HUES64 (cell line): ENCODE measurements around the gene CCDC90B. TPM values are rescaled to one million over a fixed set of nuclear protein-coding genes. Genes with fewer than 3 reads are reported as not detected.
"Not testable (repeated sequence)": the region's sequence is repeated elsewhere in the genome, so short reads cannot be mapped to it uniquely, and the experiment has no call there.

Source experiments
- H3K27ac ChIP-seq: 2 replicates; pipeline ENCODE4 v1.7.0; 2013; ENCODE audit warnings: low read depth, low read length, inconsistent platforms
- H3K27me3 ChIP-seq: 2 replicates; pipeline ENCODE4 v1.6.1; 2013; ENCODE audit warnings: mild to moderate bottlenecking, low read length; ENCODE audit not compliant: insufficient read depth
- H3K36me3 ChIP-seq: 2 replicates; pipeline ENCODE4 v1.6.1; 2013; ENCODE audit warnings: mild to moderate bottlenecking, low read length; ENCODE audit not compliant: insufficient read depth
- H3K4me1 ChIP-seq: 2 replicates; pipeline ENCODE4 v1.6.1; 2013; ENCODE audit warnings: mild to moderate bottlenecking, low read length, moderate library complexity; ENCODE audit not compliant: insufficient read depth
- H3K4me3 ChIP-seq: 2 replicates; pipeline ENCODE4 v1.5.1; 2013; ENCODE audit warnings: mild to moderate bottlenecking, low read length, moderate library complexity
- H3K9ac ChIP-seq: 2 replicates; pipeline ENCODE4 v1.6.1; 2013; ENCODE audit warnings: mild to moderate bottlenecking, low read depth, low read length
- H3K9me3 ChIP-seq: 2 replicates; pipeline ENCODE4 v1.6.1; 2013; ENCODE audit warnings: low read depth, low read length; ENCODE audit not compliant: insufficient read depth
- WGBS: fragments of 150-250, 120-280 bp; methylation state at CpG from one replicate; pipeline ENCODE4 v1.1.7; 2013; ENCODE audit warnings: missing lambda C conversion rate; 5-methylcytosine and 5-hydroxymethylcytosine counted together
- polyA plus RNA-seq, 2 experiments: library from polyadenylated mRNA; stranded (reverse); fragments of 50-300 nt; gene quantifications; one replicate each; pipeline ENCODE4 v1.2.3, GENCODE V29; 2013

Gene CCDC90B, protein sequence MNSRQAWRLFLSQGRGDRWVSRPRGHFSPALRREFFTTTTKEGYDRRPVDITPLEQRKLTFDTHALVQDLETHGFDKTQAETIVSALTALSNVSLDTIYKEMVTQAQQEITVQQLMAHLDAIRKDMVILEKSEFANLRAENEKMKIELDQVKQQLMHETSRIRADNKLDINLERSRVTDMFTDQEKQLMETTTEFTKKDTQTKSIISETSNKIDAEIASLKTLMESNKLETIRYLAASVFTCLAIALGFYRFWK
- 61.8 TPM for polyA plus RNA-seq (2013, experiment 1 of 2)
- 87.6 TPM for polyA plus RNA-seq (2013, experiment 2 of 2)

DNA sequence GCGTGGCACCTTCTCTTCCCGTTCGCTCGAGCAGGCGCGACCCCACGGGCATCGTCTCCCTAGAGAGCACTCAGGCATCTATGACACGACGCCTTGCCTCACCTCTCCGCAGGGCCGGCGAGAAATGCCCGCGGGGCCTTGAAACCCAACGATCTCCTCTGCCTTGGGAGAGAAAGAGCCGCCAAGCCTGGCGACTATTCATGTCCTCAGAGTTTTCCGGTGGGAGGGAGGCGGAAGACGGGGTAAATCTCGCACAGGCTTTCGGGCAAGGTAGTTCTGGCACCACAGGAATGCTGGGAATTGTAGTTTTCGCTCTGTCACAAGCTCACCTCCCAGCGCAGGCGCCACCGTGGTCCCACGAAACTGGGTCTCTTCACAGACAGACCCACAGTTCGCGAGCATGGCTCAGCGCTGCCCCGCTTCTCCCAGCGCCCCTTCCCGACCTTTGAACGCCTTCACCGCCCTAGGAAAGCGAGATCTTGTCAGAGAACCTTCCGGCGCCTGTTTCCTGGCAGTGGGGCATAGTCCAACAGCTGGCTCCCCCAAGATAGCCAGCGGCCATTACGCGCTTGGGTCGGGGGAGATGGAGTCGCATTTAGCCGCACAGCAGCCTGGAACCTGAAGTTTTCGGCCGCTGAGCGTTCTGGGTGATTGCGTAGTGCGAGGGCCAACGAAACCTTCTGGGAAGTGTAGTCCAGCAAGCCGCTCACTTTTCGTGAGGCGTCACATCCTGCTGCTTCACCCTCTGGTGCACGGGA is at the start of gene CCDC90B:
Gene CCDC90B, minus strand, starts transcription at position 597 of the 758 bp plus-strand sequence. Its CDS starts 395 bp downstream, at position 202.
- Histone ChIP-seq H3K36me3 (no peaks in the 10 kb centered on the region), H3K9me3 (no peaks in the 10 kb centered on the region), H3K9ac (peak within 1 kb of the TSS; percentile 88), H3K4me3 (peak within 1 kb of the TSS; percentile 86), H3K4me1 (peaks cover 12% of the 10 kb centered on the region), H3K27me3 (no peaks in the 10 kb centered on the region), H3K27ac (peak within 1 kb of the TSS; percentile 88)
- WGBS, result under 1% methylated on average over 55 of the region's 55 CpGs

DNA sequence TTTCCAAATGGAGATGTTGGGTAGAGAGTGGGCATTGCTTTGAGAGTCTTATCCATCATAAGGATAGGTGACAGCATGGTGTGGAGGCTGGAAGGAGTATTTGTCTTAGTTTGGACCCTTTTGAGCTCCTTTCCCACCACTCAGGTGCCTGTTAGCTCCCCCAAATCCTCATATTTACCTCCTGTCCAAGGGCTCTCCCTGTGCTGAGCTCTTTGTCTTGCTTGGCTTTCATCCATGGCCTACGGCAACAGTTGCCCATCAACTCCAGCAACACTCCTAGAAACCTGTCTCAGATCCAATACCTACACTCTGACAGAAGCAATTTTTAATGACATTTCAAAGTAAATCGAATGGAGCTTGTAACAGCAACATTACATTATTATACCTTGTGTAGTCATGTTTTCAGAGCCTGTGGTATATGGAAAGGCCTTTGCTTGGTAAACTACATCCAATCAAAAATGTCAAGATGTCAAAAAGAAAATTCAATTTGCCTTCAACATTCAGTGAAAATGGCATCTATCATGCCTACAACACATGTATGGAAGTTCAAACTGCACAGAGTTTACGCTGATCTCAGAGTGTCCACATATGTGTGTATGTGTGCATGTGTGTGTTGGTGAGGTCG is 49.4 kb upstream of the CCDC90B start:
- no peaks in the 10 kb centered on the region for H3K27me3 ChIP-seq
- no peak overlapping the region for H3K9ac ChIP-seq
- 98% methylated on average over 3 of the region's 4 CpGs for WGBS
- no peak overlapping the region for H3K27ac ChIP-seq
- no peak overlapping the region for H3K4me3 ChIP-seq
- H3K9me3 ChIP-seq, result no peaks in the 10 kb centered on the region
- no peaks in the 10 kb centered on the region for H3K4me1 ChIP-seq
- H3K36me3 ChIP-seq, result no peaks in the 10 kb centered on the region

DNA sequence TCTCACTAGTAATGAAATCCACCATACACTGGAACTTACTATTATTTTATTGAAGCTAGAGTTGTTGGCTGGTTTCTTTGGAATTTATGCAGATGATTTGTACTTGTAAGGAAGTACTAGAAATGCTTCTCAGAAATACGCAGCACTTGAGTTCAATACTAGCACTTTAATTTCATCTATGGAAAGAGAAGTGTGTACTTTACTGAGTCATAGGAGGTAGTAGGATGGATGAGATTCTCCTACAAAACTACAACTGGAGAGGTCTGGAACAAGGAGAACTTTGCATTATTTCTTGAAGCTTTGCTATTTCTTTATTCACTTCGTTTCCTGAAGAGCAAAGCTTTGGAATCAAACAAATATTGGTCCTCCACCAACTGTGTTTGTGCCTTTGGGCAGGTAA is 44.1 kb upstream of the CCDC90B start:
- H3K9ac ChIP-seq, result no peak overlapping the region
- no peak overlapping the region for H3K27ac ChIP-seq
- H3K27me3 ChIP-seq, result no peaks in the 10 kb centered on the region
- H3K9me3 ChIP-seq, result no peaks in the 10 kb centered on the region
- 98% methylated on average over 2 of the region's 2 CpGs for WGBS
- no peaks in the 10 kb centered on the region for H3K36me3 ChIP-seq
- H3K4me3 ChIP-seq, result no peak overlapping the region
- no peaks in the 10 kb centered on the region for H3K4me1 ChIP-seq

GRCh38 chr11:83326326-83326725 is 40.2 kb upstream of the CCDC90B start:
- H3K4me3 ChIP-seq, result no peak overlapping the region

DNA sequence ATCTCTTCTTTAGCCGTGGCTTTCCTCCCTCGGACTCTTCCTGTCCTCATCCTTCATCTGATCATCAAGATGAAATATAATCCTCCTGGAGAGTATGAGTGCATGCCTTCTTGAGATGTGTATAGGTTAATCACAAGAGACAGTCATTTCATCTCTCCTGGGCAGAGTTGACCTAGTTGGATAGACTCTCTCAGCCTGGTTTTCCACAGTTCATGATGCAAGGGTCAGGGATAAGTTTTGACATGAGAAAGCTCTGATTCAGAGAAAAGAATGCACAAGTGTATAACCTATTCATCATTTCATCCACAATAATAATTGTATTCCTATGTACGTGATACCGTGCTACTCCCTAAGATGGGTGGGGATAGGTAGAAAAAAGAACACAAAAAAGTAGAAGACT is 33.2 kb upstream of the CCDC90B start:
- 42% methylated on average over 4 of the region's 4 CpGs for WGBS

More at GRCh38 chr11:83326326-83326725, 40.2 kb upstream of the CCDC90B start:
- no peak overlapping the region for H3K27ac ChIP-seq
- no peaks in the 10 kb centered on the region for H3K36me3 ChIP-seq
- 89% methylated on average over 1 of the region's 1 CpG for WGBS
- H3K4me1 ChIP-seq, result no peaks in the 10 kb centered on the region
- no peaks in the 10 kb centered on the region for H3K9me3 ChIP-seq
- no peaks in the 10 kb centered on the region for H3K27me3 ChIP-seq
- H3K9ac ChIP-seq, result no peak overlapping the region

GRCh38 chr11:83318931-83319330 is 32.8 kb upstream of the CCDC90B start:
- Histone ChIP-seq H3K4me3 (no peak overlapping the region), H3K4me1 (no peaks in the 10 kb centered on the region), H3K36me3 (no peaks in the 10 kb centered on the region), H3K27me3 (no peaks in the 10 kb centered on the region), H3K9me3 (no peaks in the 10 kb centered on the region), H3K27ac (no peak overlapping the region), H3K9ac (no peak overlapping the region)
- WGBS, result 92% methylated on average over 1 of the region's 1 CpG

More for the DNA sequence above, 33.2 kb upstream of the CCDC90B start:
- Histone ChIP-seq H3K4me1 (no peaks in the 10 kb centered on the region), H3K27me3 (no peaks in the 10 kb centered on the region), H3K9ac (no peak overlapping the region), H3K9me3 (no peaks in the 10 kb centered on the region), H3K4me3 (no peak overlapping the region), H3K27ac (no peak overlapping the region), H3K36me3 (no peaks in the 10 kb centered on the region)

- no peaks in the 10 kb centered on the region for H3K27me3 ChIP-seq
- no peak overlapping the region for H3K27ac ChIP-seq
- H3K9me3 ChIP-seq, result no peaks in the 10 kb centered on the region
- H3K4me1 ChIP-seq, result no peaks in the 10 kb centered on the region
- no peak overlapping the region for H3K9ac ChIP-seq
- H3K36me3 ChIP-seq, result no peaks in the 10 kb centered on the region
- 90% methylated on average over 8 of the region's 8 CpGs for WGBS
- no peak overlapping the region for H3K4me3 ChIP-seq
These were observed 31.9 kb upstream of the CCDC90B start for GRCh38 chr11:83317757-83318690.

DNA sequence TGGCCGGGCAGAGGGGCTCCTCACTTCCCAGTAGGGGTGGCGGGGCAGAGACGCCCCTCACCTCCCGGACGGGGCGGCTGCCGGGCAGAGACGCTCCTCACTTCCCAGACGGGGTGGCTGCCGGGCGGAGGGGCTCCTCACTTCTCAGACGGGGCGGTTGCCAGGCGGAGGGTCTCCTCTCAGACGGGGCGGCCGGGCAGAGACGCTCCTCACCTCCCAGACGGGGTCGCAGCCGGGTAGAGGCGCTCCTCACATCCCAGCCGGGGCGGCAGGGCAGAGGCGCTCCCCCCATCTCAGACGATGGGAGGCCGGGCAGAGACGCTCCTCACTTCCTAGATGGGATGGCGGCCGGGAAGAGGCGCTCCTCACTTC is 30.7 kb upstream of the CCDC90B start:
- not testable (repeated sequence) for H3K27me3 ChIP-seq, H3K27ac ChIP-seq, H3K36me3 ChIP-seq, H3K9ac ChIP-seq, H3K4me3 ChIP-seq, H3K9me3 ChIP-seq, H3K4me1 ChIP-seq
- WGBS, result 97% methylated on average over 20 of the region's 31 CpGs

GRCh38 chr11:83316143-83316896 is 30.2 kb upstream of the CCDC90B start:
- not testable (repeated sequence) for H3K27me3 ChIP-seq, H3K4me1 ChIP-seq, H3K36me3 ChIP-seq, H3K9ac ChIP-seq, H3K27ac ChIP-seq, H3K9me3 ChIP-seq, H3K4me3 ChIP-seq
- WGBS, result 90% methylated on average over 55 of the region's 59 CpGs

GRCh38 chr11:83312430-83312829 is 26.3 kb upstream of the CCDC90B start:
- Histone ChIP-seq H3K9me3 (no peaks in the 10 kb centered on the region), H3K27me3 (no peaks in the 10 kb centered on the region), H3K4me1 (no peaks in the 10 kb centered on the region), H3K4me3 (no peak overlapping the region), H3K27ac (no peak overlapping the region), H3K36me3 (no peaks in the 10 kb centered on the region), H3K9ac (no peak overlapping the region)
